ENCODE measurements around the gene IL22RA1. TPM values are rescaled to one million over a fixed set of nuclear protein-coding genes. Genes with fewer than 3 reads are reported as not detected.

IL22RA1 gene
- total RNA-seq (2022; extraction: Qiagen RNA extraction), result 6.5 to 8.8 TPM (median 7.3 TPM) in 5 replicates

GRCh38 chr1:24142546-24143534, at the start of gene IL22RA1:
Gene IL22RA1 (minus strand): TSS chr1:24143140. CDS start chr1:24143082, 58 bp downstream.

GRCh38 chr1:24186993-24187790, 44.3 kb upstream of the IL22RA1 start, which contains the start of gene IFNLR1:
Gene IFNLR1 (minus strand): TSS chr1:24187289. CDS start chr1:24187248, 41 bp downstream.

GRCh38 chr1:24111996-24112779, 30.8 kb downstream of the IL22RA1 start, which contains the start of gene MYOM3:
Gene MYOM3 (minus strand): TSS chr1:24112135. CDS start chr1:24108636, 3,499 bp downstream.

Other genes starting within 250 kb of the IL22RA1 start
- 0.01 TPM in 1 of 5 replicates, not detected in the others for gene CNR2, start 229.8 kb downstream of the IL22RA1 start, total RNA-seq (2022; extraction: Qiagen RNA extraction)
- gene PNRC2, start 183.3 kb downstream of the IL22RA1 start, total RNA-seq (2022; extraction: Qiagen RNA extraction), result 29.4 to 42.8 TPM (median 39.1 TPM) in 5 replicates
- gene SRSF10, start 162.8 kb downstream of the IL22RA1 start, total RNA-seq (2022; extraction: Qiagen RNA extraction), result 86.1 to 116 TPM (median 94.7 TPM) in 5 replicates
- 6.3 to 8.4 TPM (median 6.7 TPM) in 5 replicates for gene MYOM3, start 31.0 kb downstream of the IL22RA1 start, total RNA-seq (2022; extraction: Qiagen RNA extraction)
- 0.90 to 1.2 TPM (median 1.1 TPM) in 5 replicates for gene IFNLR1, start 44.1 kb upstream of the IL22RA1 start, total RNA-seq (2022; extraction: Qiagen RNA extraction)
- gene GRHL3, start 176.2 kb upstream of the IL22RA1 start, total RNA-seq (2022; extraction: Qiagen RNA extraction), result 0.79 to 1.0 TPM (median 0.84 TPM) in 5 replicates

Data from A549 treated with Hydrocortisone at 1 μM for 4 hours (cell line).